Skeletal muscle satellite cell (primary cell): ENCODE measurements around the gene BBLN. TPM values are rescaled to one million over a fixed set of nuclear protein-coding genes. Genes with fewer than 3 reads are reported as not detected.
"Not testable (repeated sequence)": the region's sequence is repeated elsewhere in the genome, so short reads cannot be mapped to it uniquely, and the experiment has no call there.

ENCODE experiments used
- H3K27me3 ChIP-seq: 2 replicates; pipeline ENCODE4 v1.7.0; 2013; ENCODE audit warnings: low read length; ENCODE audit not compliant: control insufficient read depth, insufficient read depth
- H3K36me3 ChIP-seq: 2 replicates; pipeline ENCODE4 v1.7.0; 2013; ENCODE audit warnings: mild to moderate bottlenecking, control low read depth, low read length; ENCODE audit not compliant: insufficient read depth
- H3K4me1 ChIP-seq: 2 replicates; pipeline ENCODE4 v1.7.0; 2013; ENCODE audit warnings: low read length; ENCODE audit not compliant: control insufficient read depth, insufficient read depth
- H3K4me2 ChIP-seq: 2 replicates; pipeline ENCODE4 v1.7.0; 2013; ENCODE audit warnings: mild to moderate bottlenecking, low read length
- H3K4me3 ChIP-seq: 2 replicates; pipeline ENCODE4 v1.7.0; 2013; ENCODE audit warnings: low read length
- H3K9ac ChIP-seq: 2 replicates; pipeline ENCODE4 v1.7.0; 2013; ENCODE audit warnings: mild to moderate bottlenecking, low read depth, low read length, moderate library complexity
- H3K9me3 ChIP-seq: replicated peaks from 2 replicates; pipeline ENCODE4 v1.7.0; 2013; ENCODE audit warnings: mild to moderate bottlenecking, control low read depth, low read length
- total RNA-seq: library from RNA; depleted of rRNA; stranded (reverse); fragments of >200 nt; gene quantifications from 2 replicates; pipeline ENCODE4 v1.2.3, GENCODE V29; 2012; rRNA removed

BBLN gene, protein sequence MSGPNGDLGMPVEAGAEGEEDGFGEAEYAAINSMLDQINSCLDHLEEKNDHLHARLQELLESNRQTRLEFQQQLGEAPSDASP
- 35.2 and 41.3 TPM in 2 replicates for total RNA-seq

DNA sequence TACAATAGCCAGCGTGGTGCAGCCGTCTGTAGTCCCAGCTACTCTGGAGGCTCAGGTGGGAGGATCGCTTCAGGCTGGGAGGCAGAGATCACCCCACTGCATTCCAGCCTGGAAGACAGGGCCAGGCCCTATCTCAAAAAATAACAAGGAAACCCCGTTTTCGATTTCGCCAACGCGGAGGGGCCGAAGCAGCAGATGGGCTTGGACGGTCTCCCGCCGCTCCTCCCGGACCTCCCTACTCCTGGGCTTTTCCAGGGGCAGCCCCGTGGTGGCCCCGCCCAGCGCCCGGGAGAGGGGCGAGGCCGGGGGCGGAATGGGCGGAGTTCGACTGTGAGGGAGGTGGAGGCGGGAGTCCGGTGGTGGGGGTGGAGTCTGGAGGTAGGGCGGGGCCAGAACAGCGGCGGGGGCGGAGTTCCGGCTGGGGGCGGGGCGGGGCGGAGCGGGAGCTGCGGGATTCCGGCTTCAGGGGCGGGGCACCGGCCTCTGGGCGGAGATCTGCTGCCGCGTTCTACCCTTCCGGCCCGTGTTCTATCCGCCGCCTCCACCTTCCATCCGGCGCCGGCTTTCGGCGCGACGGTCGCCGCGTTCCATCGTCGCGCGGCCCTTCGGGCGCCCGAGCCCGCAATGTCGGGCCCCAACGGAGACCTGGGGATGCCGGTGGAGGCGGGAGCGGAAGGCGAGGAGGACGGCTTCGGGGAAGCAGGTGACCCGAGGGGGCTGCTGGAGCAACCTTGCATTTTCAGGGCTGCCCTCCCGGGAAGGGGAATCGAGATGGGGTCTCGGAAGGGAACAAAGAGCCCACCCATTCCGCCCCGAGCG, at the start of gene BBLN:
TSS of gene BBLN (plus strand) at position 482 of the 819 bp plus-strand sequence. CDS start at position 625, 143 bp downstream.
- Histone ChIP-seq H3K4me1 (peaks cover 34% of the 10 kb centered on the region), H3K4me3 (peak within 1 kb of the TSS; percentile 88), H3K36me3 (peaks cover 25% of the 10 kb centered on the region), H3K4me2 (peak within 1 kb of the TSS; percentile 94), H3K27me3 (no peaks in the 10 kb centered on the region), H3K9ac (peak within 1 kb of the TSS; percentile 79), H3K9me3 (no peaks in the 10 kb centered on the region)

DNA sequence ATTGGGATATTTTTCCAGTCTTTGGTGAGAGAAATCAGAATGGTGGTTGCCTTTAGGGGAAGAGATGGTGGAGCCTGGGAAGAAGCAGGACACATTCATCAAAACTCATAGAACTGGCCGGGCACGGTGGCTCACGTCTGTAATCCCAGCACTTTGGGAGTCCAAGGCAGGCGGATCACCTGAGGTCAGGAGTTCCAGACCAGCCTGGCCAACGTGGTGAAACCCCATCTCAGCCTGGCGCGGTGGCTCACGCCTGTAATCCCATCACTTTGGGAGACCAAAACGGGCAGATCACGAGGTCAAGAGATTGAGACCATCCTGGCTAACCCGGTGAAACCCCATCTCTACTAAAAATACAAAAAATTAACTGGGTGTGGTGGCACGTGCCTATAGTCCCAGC, 48.3 kb upstream of the BBLN start:
- H3K4me1 ChIP-seq, H3K9me3 ChIP-seq, H3K27me3 ChIP-seq, H3K4me2 ChIP-seq, H3K9ac ChIP-seq, H3K4me3 ChIP-seq: not testable (repeated sequence)
- H3K36me3 ChIP-seq = peaks cover 16% of the 10 kb centered on the region

- H3K4me2 ChIP-seq = no peak overlapping the region
- no peaks in the 10 kb centered on the region for H3K27me3 ChIP-seq
- H3K4me1 ChIP-seq = no peaks in the 10 kb centered on the region
- H3K9ac ChIP-seq = no peak overlapping the region
- no peaks in the 10 kb centered on the region for H3K9me3 ChIP-seq
- no peaks in the 10 kb centered on the region for H3K36me3 ChIP-seq
- no peak overlapping the region for H3K4me3 ChIP-seq
Observed at GRCh38 chr9:128113526-128114325, 46.3 kb upstream of the BBLN start.

- Histone ChIP-seq H3K4me1 (no peaks in the 10 kb centered on the region), H3K9ac (no peak overlapping the region), H3K4me3 (no peak overlapping the region), H3K4me2 (no peak overlapping the region), H3K36me3 (no peaks in the 10 kb centered on the region), H3K27me3 (no peaks in the 10 kb centered on the region), H3K9me3 (no peaks in the 10 kb centered on the region)
Observed at GRCh38 chr9:128114326-128115186, 45.5 kb upstream of the BBLN start.

DNA sequence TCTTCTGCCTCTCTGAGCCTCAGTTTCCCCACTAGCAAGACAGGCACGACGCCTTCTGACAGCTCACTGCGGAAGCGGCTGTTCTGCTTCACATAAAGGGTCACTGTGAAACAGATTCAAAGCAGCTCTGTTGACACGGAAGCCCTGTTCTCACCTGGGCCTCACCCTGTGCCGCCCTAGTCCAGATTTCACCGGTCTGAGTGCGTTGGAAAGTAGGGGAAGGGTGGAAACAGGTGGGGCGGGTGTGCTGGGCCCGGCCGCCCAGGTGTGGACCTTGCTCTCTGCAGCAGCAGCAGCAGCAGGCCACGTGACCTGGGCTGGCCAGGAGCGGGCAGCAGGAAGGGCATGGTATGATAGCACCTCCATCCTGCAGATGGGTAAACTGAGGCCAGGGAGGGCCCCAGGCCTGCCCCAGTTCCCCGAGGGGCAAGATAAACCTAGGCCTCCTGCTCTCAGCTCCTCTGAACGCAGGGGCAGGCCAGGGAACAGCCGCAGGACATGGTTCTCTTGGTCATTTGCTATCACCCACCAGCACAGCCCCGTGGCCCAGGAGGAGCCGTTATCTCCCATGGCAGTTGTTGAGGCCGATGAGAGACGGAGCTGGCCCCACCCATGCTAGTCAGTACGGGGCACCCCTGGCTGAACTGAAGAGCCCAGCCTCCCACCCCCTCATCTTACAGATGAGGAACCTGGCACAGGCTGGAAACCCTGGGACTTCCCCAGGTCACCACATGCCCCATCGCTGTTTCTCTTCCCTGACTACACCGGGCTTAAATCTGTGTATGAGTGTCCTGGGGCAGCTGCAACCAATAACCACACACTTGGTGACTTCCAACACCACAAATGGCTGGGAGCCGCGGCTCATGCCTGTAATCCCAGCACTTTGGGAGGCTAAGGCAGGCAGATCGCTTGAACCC, 44.6 kb upstream of the BBLN start:
- H3K4me2 ChIP-seq = no peak overlapping the region
- no peak overlapping the region for H3K4me3 ChIP-seq
- H3K9me3 ChIP-seq = no peaks in the 10 kb centered on the region
- H3K27me3 ChIP-seq = no peaks in the 10 kb centered on the region
- no peak overlapping the region for H3K9ac ChIP-seq
- H3K36me3 ChIP-seq = no peaks in the 10 kb centered on the region
- H3K4me1 ChIP-seq = no peaks in the 10 kb centered on the region

GRCh38 chr9:128116104-128117083, 43.7 kb upstream of the BBLN start:
- H3K4me2 ChIP-seq = no peak overlapping the region
- H3K9me3 ChIP-seq = no peaks in the 10 kb centered on the region
- H3K9ac ChIP-seq = no peak overlapping the region
- H3K27me3 ChIP-seq = no peaks in the 10 kb centered on the region
- no peak overlapping the region for H3K4me3 ChIP-seq
- H3K4me1 ChIP-seq = no peaks in the 10 kb centered on the region
- peaks cover 5% of the 10 kb centered on the region for H3K36me3 ChIP-seq

GRCh38 chr9:128117613-128118471, 42.2 kb upstream of the BBLN start:
- Histone ChIP-seq H3K27me3 (no peaks in the 10 kb centered on the region), H3K9ac (no peak overlapping the region), H3K4me2 (no peak overlapping the region), H3K36me3 (peaks cover 12% of the 10 kb centered on the region), H3K4me1 (no peaks in the 10 kb centered on the region), H3K9me3 (no peaks in the 10 kb centered on the region), H3K4me3 (no peak overlapping the region)

GRCh38 chr9:128118472-128118857, 41.6 kb upstream of the BBLN start:
- Histone ChIP-seq H3K9ac (no peak overlapping the region), H3K9me3 (no peaks in the 10 kb centered on the region), H3K4me2 (no peak overlapping the region), H3K4me3 (no peak overlapping the region), H3K27me3 (no peaks in the 10 kb centered on the region), H3K4me1 (no peaks in the 10 kb centered on the region), H3K36me3 (peaks cover 15% of the 10 kb centered on the region)

GRCh38 chr9:128118971-128119665, 40.9 kb upstream of the BBLN start:
- H3K27me3 ChIP-seq = no peaks in the 10 kb centered on the region
- no peak overlapping the region for H3K4me3 ChIP-seq
- H3K36me3 ChIP-seq = peaks cover 17% of the 10 kb centered on the region
- H3K9ac ChIP-seq = no peak overlapping the region
- H3K4me2 ChIP-seq = no peak overlapping the region
- no peaks in the 10 kb centered on the region for H3K9me3 ChIP-seq
- H3K4me1 ChIP-seq = no peaks in the 10 kb centered on the region
